ENCODE data around the gene FHAD1.
"Not testable (repeated sequence)": the region's sequence is repeated elsewhere in the genome, so short reads cannot be mapped to it uniquely, and the experiment has no call there.

The FHAD1 gene

GRCh38 chr1:15370781-15371520 lies 123.9 kb downstream of the FHAD1 start:
- DNase-seq (ENCODE audit: low spot score) = no peak

- DNase-seq (ENCODE audit: low spot score) = no peak
These were observed 124.9 kb downstream of the FHAD1 start for GRCh38 chr1:15371610-15372545.

GRCh38 chr1:15378729-15379128 lies 131.7 kb downstream of the FHAD1 start:
- no peak for DNase-seq (ENCODE audit: low spot score)

- DNase-seq (ENCODE audit: low spot score) = not testable (repeated sequence)
These were observed 132.1 kb downstream of the FHAD1 start for GRCh38 chr1:15379151-15379550.

- no peak for DNase-seq (ENCODE audit: low spot score)
These were observed 133.8 kb downstream of the FHAD1 start for GRCh38 chr1:15380601-15381508.

GRCh38 chr1:15381805-15382204 lies 134.8 kb downstream of the FHAD1 start:
- no peak for DNase-seq (ENCODE audit: low spot score)

DNA sequence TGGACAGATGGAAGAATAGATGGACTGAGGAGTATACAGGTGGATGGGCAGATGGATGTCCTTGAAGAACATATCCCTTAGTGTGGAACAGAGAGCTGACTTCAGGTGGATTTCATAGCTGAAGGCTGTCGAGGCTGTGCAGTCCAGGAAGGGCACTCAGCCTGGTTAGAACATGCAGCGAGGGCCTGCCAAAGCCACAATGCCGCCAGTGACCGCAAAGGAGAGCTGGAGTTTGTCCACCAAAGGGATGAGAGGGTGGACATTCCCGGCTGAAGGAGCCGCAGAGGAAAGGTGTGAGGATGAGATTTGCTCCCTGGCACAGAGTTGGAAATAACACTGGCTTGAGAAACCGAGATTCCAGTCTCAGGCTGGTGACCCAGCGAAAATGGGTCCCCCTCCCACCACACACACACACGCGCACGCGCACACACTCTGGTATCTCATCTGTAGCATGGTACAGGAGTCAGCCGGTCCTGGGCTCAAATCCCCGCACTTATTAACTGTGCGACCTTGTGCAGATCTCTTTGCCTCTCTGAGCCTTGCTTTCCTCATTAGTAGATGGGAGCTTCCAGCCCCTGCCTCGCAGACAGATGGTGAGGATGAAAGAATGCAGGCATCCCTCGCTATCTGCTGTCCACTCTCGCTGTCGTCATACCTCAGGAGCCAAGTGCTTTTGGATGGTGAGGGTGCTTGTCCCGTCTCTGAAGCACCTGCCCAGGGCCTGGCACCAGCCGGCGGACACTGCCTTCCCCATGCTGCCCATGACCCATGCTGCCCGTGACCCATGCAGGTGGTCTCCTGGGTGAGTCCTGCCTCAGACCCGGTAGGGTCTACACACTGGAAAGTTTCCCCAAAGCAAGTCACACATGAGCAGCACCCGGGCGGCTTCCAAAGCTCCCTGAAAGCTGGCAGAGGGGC lies 135.8 kb downstream of the FHAD1 start:
- no peak for DNase-seq (ENCODE audit: low spot score)

DNA sequence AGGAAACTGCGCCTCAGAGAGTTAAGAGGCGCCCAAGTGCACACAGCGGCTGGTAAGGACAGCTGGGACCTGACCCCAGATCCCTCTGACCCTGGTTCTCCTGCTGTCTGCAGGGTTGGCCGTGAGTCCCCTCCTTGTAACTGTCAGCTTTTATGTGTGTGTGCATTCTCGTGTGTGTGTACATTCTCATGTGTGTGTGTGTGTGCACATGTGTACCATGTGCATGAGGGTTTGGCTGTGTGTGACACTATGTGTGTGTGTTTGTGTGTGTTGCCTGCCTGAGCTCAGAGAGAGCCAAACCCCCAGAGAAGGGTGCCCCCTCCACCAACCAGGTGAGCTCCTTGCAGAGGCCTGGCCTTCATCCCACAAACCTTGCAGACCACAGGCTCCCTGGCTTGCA lies 136.8 kb downstream of the FHAD1 start:
- DNase-seq (ENCODE audit: low spot score) = no peak

GRCh38 chr1:15384301-15384901 lies 137.4 kb downstream of the FHAD1 start:
- DNase-seq (ENCODE audit: low spot score) = no peak

DNA sequence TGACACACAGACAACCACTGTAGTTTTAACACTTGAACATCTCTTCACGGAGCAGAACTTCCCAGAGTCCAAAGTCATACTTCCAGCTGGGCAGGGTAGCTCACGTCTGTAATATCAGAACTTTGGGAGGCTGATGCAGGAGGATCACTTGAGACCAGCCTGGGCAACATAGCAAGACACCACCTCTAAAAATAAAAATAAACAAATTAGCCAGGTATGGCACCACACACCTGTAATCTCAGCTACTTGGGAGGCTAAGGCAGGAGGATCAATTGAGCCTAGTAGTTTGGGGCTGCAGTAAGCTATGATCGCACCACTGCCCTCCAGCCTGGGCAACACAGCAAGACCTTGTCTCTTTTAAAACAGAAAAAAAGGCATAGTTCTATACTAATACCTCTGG lies 138.4 kb downstream of the FHAD1 start:
- no peak for DNase-seq (ENCODE audit: low spot score)

DNA sequence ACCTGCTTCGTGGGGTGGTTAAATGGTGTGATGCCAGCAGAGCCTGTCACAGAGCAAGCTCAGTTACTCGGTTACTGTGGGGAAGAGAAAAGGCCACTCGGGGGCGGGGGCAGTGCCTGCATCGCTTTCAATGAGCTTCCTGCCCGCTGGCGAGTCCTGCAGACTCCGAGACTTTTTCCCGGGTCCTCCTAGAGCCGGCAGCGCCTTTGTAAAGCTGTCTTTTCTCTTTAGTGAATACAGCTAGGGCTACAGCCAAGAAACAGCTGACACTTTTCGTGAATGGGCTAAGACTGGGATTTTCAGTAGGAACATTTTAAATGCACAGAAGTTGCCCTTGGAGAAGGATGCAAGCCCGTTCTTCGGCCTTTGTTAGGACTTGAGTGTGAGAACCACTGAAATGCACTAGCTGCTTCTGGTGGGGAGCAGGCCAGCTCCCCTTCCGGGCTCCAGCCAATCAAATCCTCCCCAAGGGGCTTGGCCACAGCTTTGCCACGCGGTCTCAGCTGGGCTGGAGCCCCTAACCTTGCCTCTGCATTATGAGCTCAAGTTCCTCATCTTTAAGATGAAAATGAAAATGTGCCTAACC lies 139.2 kb downstream of the FHAD1 start:
- no peak for DNase-seq (ENCODE audit: low spot score)

- no peak for DNase-seq (ENCODE audit: low spot score)
These were observed 141.3 kb downstream of the FHAD1 start for GRCh38 chr1:15388201-15388880.

DNA sequence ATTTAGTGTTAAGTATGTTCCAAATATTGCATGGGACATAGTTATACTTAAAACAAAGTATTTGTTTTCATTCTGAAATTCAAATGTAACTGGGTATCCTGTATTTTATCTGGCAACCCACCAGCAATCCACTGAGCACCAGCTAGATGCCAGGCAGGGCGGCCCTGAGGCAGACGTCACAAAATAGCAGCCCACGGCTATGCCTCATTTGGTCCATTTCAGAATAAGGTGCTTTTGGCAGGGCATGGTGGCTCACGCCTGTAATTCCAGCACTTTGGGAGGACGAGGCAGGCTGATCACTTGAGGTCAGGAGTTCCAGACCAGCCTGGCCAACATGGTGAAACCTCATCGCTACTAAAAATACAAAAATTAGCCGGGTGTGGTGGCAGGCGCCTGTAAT lies 142.8 kb downstream of the FHAD1 start:
- DNase-seq (ENCODE audit: low spot score) = not testable (repeated sequence)

DNA sequence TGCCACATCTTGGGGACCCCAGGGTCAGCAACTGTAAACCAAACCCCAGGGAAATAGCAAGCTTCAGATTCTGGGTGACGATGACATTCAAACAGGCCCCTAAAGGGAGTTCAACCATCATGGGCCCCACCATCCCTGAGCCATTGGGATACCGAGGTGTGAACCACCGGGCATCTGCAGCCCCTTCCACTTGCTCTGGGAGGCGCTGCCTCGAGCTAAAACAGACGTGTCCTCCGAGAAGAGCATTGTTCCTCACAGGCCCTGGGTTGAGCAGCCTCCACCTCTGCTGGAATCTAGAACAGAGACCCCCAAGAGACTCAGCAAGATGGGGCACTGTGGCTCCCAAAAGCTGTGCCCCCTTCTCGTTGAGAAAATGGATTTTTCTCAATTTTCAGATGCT lies 143.6 kb downstream of the FHAD1 start:
- no peak for DNase-seq (ENCODE audit: low spot score)

- no peak for DNase-seq (ENCODE audit: low spot score)
These were observed 144.3 kb downstream of the FHAD1 start for GRCh38 chr1:15391366-15391765.

GRCh38 chr1:15393475-15394257 lies 146.6 kb downstream of the FHAD1 start:
- DNase-seq (ENCODE audit: low spot score) = no peak

DNA sequence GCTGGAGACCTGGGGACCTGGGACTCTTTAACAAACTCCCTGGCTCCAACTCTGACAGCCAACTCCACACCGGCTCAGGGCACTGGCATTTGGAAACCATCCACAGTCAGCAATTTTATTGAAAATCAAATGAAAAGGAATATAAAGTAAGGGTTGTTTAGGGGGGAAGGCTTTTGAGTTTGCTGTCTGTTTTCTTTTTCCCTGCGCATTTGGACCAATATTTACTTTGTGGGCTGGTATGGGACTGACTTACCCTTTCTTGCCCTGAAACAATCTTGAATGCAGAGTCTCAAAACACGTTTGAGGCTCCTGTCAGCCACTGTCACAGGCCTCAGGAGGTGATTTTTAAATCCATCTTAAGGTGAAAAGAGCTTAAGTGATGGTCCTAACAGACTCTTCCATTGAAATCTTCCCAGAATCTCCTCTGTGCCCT lies 147.3 kb downstream of the FHAD1 start:
- no peak for DNase-seq (ENCODE audit: low spot score)

- DNase-seq (ENCODE audit: low spot score) = no peak
These were observed 150.2 kb downstream of the FHAD1 start for GRCh38 chr1:15397236-15397635.

GRCh38 chr1:15399710-15400109 lies 152.7 kb downstream of the FHAD1 start:
- DNase-seq (ENCODE audit: low spot score) = no peak

Measured in D341Med (cell line).